SK-MEL-5 (cell line): Measurements from ENCODE around the gene GNG14. TPM values are rescaled to one million over a fixed set of nuclear protein-coding genes. Genes with fewer than 3 reads are reported as not detected.
"Not testable (repeated sequence)": the region's sequence is repeated elsewhere in the genome, so short reads cannot be mapped to it uniquely, and the experiment has no call there.

Experiments used
- DNase-seq: peaks from one replicate; pipeline ENCODE4 v3.0.0-alpha.2; 2016; ENCODE audit warnings: low read depth, low spot score
- in situ Hi-C: cut with HindIII; loops from 2 replicates; pipeline ENCODE4 v1.10.0; 2016; ENCODE audit warnings: low sequenced_read_pairs, high pct_unique_total_duplicates, low pct_unique_long_range_greater_than_20kb
- total RNA-seq: library from RNA; depleted of rRNA; stranded (reverse); fragments of >200 nt; shearing (Covaris generic); gene quantifications from 2 replicates; pipeline ENCODE4 v1.2.3, GENCODE V29; 2014

GNG14 gene
- total RNA-seq, 1 experiment from 2014 or later: not detected

- in situ Hi-C loops: no loop called here
- DNase-seq: no peak
Measured at GRCh38 chr19:12665281-12665573, 22.6 kb upstream of the GNG14 start.

DNA sequence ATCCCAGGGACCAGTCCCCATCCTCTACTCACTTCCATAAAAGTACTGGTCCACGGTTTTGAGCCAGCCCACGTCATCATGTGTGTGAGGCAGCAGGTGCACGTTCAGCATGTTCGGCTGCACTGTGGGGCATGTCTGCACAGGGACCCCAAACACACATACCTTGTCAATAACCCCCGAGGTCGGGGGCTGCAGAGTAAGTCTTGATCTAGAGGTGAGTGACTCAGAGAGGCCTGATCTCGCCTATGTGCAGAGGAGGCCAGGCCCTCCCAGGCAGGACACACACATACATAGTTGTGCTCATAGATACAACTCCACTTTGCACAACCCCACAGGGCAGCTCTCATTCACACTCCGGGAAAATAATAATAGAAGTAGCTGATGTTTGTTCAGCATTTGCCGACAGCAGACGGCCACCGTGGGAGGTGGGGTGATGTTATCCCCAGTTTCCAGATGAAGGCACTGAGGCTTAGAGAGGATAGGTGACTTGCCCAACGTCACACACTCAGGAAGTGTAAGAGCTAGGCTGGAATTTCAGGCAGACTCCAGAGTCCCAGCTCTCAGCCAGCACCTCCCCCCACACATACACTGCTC is 22.0 kb upstream of the GNG14 start:
- no peak for DNase-seq
- in situ Hi-C loops: no loop called here

DNA sequence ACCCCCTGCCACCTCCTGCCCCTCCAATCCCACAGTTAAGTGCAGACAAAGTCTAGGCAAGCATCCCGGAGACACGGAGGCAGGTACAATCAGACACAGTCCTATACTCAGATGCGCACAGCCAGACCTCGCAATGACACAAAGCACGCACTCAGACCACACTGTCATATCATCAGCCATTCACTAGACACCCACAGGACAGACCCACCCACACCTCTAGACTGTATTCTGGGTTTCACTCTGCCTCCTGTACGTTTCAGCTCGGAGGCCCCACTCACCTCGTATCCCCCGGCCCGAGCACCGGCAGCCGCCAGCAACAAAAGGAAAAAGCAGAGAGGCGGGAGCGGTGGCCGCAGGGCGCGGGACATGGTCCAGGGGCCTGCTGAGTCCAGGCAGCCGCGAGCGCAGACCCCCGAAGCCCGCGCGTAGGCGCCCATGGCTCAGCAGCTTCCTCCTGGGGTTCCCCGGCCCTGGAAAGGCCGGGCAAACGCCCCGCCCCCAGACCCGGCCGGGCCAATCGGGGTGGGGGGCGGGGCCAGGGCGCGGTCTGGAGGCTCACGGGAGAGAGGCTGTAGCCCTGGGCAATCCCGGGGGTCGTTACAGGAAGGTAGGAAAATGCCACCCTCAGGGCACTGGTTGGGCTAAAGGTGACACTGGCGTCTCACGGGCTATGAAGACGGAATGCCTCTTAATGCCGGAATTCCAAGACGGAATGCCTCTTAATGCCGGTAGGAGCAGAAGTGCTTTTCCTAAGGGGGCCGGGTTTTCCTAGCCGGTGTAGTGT is 21.3 kb upstream of the GNG14 start, which contains the start of the genes MAN2B1 and WDR83:
MAN2B1 (minus strand) TSS at position 478 of the 784 bp plus-strand sequence; CDS start at position 437, 41 bp downstream.
WDR83 (plus strand) TSS at position 543 of the 784 bp plus-strand sequence. CDS start 2,984 bp downstream, outside the sequence.
- in situ Hi-C loops: no loop called here

DNA sequence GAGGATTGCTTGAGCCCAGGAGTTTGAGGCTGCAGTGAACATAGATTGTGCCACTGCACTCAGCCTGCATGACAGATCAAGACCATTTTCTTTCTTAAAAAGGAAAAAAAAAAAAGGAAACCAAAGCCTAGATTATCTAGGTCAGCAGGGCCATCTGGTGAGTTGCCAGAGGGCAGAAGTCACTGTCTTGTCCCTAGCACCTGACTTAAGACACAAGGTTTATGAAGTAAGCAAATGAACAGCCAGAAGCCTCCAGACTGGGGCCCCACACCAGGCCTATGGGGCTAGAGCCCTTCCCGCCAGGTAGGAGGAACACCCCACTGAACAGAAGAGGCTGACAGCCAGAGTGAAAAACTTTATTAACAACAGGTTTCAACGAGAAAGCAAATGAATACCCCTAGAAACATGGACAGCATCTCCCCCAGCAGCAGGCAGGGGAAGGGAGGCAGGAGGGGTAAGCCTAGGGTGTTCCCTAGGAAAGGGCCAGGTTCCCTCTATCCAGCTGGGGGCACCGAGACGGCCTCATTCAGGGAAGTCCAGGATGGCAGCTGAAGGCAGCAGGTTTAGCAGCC is 20.0 kb upstream of the GNG14 start:
- no peak for DNase-seq
- in situ Hi-C loops: no loop called here

More for the DNA sequence above, 21.3 kb upstream of the GNG14 start, which contains the start of the genes MAN2B1 and WDR83:
- peak; percentile 58 for DNase-seq

- DNase-seq: no peak
- in situ Hi-C loops: no loop called here
Measured at GRCh38 chr19:12668346-12668745, 19.5 kb upstream of the GNG14 start.

GRCh38 chr19:12668932-12669269 is 18.9 kb upstream of the GNG14 start:
- in situ Hi-C loops: no loop called here
- DNase-seq: no peak

GRCh38 chr19:12669270-12670158 is 18.3 kb upstream of the GNG14 start:
- in situ Hi-C loops: no loop called here
- peak; percentile 72 for DNase-seq

DNA sequence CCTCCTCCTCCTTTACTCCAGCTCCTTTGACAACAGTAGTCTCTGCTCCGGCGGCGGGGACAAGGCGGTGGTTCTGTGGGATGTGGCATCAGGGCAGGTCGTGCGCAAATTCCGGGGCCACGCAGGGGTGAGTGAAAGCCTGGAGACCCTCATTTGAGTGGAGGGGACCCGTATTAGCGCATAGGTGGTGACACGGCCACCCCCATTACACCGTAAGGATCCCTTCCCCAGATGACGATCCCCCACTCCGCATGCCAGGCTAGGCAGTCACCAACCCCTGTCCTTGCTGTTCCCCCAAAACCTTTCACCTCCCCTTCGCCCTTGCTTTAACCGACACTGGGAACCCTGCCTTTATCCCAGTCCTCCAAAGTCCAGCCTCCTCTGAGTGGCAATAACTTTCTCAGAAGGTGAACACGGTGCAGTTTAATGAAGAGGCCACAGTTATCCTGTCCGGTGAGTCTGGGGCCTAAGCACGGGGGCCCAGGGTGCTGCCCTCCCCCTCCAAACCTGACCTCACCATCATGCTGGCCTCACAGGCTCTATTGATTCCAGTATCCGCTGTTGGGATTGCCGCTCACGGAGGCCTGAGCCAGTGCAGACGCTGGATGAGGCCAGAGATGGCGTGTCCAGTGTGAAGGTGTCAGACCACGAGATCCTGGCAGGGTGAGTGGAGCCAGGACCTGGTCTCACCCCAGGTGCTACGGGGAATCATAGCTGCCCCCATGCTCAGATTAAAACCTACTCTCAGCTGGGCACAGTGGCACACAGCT is 17.5 kb upstream of the GNG14 start:
- in situ Hi-C loops: no loop called here
- DNase-seq: no peak

- peak; percentile 50 for DNase-seq
- in situ Hi-C loops: no loop called here
Measured at GRCh38 chr19:12672744-12673143, 15.1 kb upstream of the GNG14 start.

GRCh38 chr19:12675399-12675798 is 12.4 kb upstream of the GNG14 start:
- no peak for DNase-seq
- in situ Hi-C loops: no loop called here

GRCh38 chr19:12675940-12676339 is 11.9 kb upstream of the GNG14 start:
- no peak for DNase-seq
- in situ Hi-C loops: no loop called here

DNA sequence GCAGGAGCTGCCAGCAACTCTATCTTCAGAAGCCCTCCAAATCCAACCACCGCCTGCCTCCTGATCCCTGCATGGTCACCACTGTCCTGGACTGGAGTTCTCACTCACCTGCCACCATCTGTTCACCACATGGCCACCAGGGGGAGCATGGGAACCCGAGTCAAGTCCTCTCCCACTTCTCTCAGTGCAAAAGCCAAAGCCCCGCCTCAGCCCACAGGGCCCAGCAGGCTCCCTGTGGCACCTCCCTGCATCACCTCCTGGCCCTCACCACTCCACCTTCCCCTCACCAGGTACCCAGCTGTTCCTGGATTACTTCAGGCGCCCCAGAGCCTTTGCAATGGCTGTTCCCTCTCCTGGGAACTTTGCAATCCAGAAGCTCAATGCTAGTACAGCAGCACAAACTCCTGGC is 11.4 kb upstream of the GNG14 start:
- in situ Hi-C loops: no loop called here
- DNase-seq: peak; percentile 83

DNA sequence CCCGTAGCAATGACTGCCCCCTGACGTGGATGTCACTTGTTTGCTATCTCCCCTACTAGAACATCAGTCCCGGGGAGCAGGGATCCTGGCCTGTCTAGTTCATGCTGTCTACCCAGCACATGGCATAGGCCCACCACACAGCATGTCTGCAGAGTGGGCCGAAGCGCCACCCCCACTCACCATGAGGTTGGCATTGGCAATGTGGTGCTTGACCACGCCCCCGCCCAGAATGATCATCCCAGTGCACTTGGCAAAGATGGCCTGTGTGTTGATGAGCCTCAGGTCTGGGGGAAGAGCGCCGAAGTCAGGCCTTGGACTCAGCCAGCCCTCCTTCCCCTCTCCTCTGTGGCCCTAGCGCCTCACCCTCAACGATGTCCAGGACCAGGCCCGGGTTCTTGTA is 10.9 kb upstream of the GNG14 start:
- in situ Hi-C loops: no loop called here
- DNase-seq: no peak

- in situ Hi-C loops, DNase-seq: not testable (repeated sequence)
Measured at GRCh38 chr19:12678039-12678438, 9.8 kb upstream of the GNG14 start.

- no peak for DNase-seq
- in situ Hi-C loops: no loop called here
Measured at GRCh38 chr19:12680034-12680433, 7.8 kb upstream of the GNG14 start.

DNA sequence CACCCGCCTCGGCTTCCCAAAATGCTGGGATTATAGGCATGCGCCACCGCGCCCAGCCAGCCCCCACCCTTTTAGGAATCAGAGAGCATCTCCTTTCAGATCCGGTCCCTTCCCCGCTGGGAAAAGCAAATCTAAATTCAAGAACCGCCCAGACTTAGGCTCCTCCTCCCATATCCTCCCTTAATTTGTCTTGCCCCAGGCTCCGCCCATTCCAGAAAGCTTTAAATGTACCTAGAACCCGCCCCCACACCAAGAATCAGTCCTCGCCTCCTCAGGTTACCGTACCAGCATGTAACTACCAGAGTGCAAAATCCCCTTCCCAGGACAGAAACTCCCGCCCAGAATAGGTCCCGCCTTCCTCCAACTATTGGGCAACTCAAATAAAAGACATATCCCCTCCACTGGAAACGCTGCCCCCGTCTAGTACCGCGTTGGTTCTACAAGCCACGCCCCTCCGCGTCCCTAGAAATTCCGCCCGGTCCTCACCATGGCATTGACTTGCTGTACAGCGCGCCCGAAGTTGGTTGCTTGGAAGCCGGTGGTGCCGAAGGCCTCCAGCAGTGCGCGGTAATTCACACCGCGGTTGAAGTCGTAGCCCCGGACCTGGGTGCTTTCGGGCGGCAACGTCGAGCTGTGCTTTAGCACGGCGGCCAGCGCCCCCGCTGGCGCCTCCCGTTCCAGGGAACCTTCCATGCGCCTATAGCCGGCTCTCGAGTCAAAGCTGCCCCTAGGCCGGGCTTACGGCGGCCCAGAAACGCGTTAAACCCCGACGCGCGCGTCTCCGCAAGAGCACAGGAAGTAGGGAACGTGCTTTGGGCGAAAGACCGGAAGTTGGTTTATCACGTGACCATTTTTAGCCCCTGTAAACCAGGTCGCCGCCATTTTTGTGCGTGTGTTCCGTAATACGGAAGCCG is 6.5 kb upstream of the GNG14 start, which contains the start of gene DHPS:
DHPS (minus strand) TSS at position 807 of the 914 bp plus-strand sequence; CDS start at position 693, 114 bp downstream.
- in situ Hi-C loops: no loop called here
- DNase-seq: peak; percentile 96
